ENCODE measurements around the gene ZNF816. TPM values are rescaled to one million over a fixed set of nuclear protein-coding genes. Genes with fewer than 3 reads are reported as not detected.

ZNF816 gene
- polyA plus RNA-seq, 1 donor from 2014 or later: 0.10 TPM

DNA sequence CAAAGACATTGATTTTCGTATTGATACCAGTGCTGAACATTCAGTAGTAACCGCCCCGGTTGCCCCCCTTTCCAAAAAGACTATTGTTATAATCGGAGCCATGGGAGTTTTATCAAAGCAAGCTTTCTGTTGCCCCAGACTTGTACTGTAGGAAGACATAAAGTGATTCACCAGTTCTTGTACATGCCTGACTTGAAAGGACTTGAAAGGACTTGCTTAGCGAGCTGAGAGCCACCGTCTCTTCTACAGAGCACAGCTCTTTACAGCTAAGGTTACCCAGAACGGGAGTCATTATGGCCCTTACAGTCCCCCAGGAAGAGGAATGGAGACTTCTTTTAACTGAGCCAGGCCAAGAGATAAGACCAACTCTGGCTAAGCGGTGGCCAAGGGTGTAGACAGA lies 5.1 kb downstream of the ZNF816 start:
- Histone ChIP-seq H3F3A (ENCODE audit: insufficient read depth, low read length, poor library complexity, severe bottlenecking) (no peaks in the 10 kb centered on the region), H3K4me3 (ENCODE audit: low read length) (no peak overlapping the region), H2AFZ (ENCODE audit: low read depth, low read length) (no peak overlapping the region), H3K27me3 (ENCODE audit: insufficient read depth, low read depth, low read length) (no peaks in the 10 kb centered on the region), H3K79me2 (replicated peaks; ENCODE audit: insufficient read depth, low read length) (no peaks in the 10 kb centered on the region), H4K20me1 (ENCODE audit: insufficient read depth) (no peaks in the 10 kb centered on the region), H3K4me2 (ENCODE audit: low read length) (no peak overlapping the region), H3K9me3 (ENCODE audit: low read length) (no peaks in the 10 kb centered on the region), H3K9me2 (ENCODE audit: insufficient read depth, low read length) (no peaks in the 10 kb centered on the region), H3K9ac (ENCODE audit: low read length) (no peak overlapping the region), H3K27ac (ENCODE audit: low read length) (no peak overlapping the region), H3K36me3 (ENCODE audit: insufficient read depth, low read length) (no peaks in the 10 kb centered on the region)
- TF ChIP-seq MXI1 (conservative IDR thresholded peaks at IDR 0.05; ENCODE audit: poor library complexity, severe bottlenecking): no peak
- TF ChIP-seq POLR2AphosphoS5 (IDR thresholded peaks at IDR 0.05): no peak
- TF ChIP-seq, protein P1, sequence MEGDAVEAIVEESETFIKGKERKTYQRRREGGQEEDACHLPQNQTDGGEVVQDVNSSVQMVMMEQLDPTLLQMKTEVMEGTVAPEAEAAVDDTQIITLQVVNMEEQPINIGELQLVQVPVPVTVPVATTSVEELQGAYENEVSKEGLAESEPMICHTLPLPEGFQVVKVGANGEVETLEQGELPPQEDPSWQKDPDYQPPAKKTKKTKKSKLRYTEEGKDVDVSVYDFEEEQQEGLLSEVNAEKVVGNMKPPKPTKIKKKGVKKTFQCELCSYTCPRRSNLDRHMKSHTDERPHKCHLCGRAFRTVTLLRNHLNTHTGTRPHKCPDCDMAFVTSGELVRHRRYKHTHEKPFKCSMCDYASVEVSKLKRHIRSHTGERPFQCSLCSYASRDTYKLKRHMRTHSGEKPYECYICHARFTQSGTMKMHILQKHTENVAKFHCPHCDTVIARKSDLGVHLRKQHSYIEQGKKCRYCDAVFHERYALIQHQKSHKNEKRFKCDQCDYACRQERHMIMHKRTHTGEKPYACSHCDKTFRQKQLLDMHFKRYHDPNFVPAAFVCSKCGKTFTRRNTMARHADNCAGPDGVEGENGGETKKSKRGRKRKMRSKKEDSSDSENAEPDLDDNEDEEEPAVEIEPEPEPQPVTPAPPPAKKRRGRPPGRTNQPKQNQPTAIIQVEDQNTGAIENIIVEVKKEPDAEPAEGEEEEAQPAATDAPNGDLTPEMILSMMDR (IDR thresholded peaks at IDR 0.05; ENCODE audit: poor library complexity, severe bottlenecking): no peak
- no peak for TF ChIP-seq REST (IDR thresholded peaks at IDR 0.05; ENCODE audit: borderline replicate concordance)
- TF ChIP-seq EZH2 (IDR thresholded peaks at IDR 0.05; ENCODE audit: borderline replicate concordance, insufficient read depth, low read length, poor library complexity, severe bottlenecking): no peak
- TF ChIP-seq RAD21 (conservative IDR thresholded peaks at IDR 0.05): no peak
- TF ChIP-seq TAF1 (IDR thresholded peaks at IDR 0.05; ENCODE audit: low read depth): no peak
- no peak for TF ChIP-seq EP300 (conservative IDR thresholded peaks at IDR 0.05; ENCODE audit: poor library complexity, severe bottlenecking)
- no peak for TF ChIP-seq SMC3 (conservative IDR thresholded peaks at IDR 0.05; ENCODE audit: poor library complexity)

DNA sequence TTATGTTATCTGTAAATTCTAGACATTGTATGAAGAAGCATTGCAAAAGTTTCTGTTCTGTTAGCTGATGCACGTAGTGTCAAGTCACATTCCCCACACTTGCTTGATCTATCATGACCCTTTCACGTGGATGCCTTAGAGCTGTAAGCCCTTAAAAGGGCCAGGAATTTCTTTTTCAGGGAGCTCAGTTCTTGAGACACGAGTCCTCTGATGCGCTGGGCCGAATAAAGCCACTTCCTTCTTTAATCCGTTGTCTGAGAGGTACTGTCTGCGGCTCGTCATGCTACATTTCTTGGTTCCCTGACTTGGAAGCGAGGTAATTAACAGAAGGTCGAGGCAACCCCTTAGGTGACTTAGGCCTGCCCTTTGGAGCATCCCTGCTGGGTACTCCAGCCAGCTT lies 5.8 kb downstream of the ZNF816 start:
- no peaks in the 10 kb centered on the region for H3K9me3 ChIP-seq (ENCODE audit: low read length)
- no peaks in the 10 kb centered on the region for H3K36me3 ChIP-seq (ENCODE audit: insufficient read depth, low read length)

More for the DNA sequence above, 5.8 kb downstream of the ZNF816 start:
- Histone ChIP-seq H3K79me2 (replicated peaks; ENCODE audit: insufficient read depth, low read length) (no peaks in the 10 kb centered on the region), H2AFZ (ENCODE audit: low read depth, low read length) (no peak overlapping the region), H4K20me1 (ENCODE audit: insufficient read depth) (no peaks in the 10 kb centered on the region), H3K27me3 (ENCODE audit: insufficient read depth, low read depth, low read length) (no peaks in the 10 kb centered on the region), H3K4me3 (ENCODE audit: low read length) (no peak overlapping the region), H3K27ac (ENCODE audit: low read length) (no peak overlapping the region), H3K9me2 (ENCODE audit: insufficient read depth, low read length) (no peaks in the 10 kb centered on the region), H3K4me2 (ENCODE audit: low read length) (no peak overlapping the region), H3F3A (ENCODE audit: insufficient read depth, low read length, poor library complexity, severe bottlenecking) (no peaks in the 10 kb centered on the region), H3K9ac (ENCODE audit: low read length) (no peak overlapping the region)
- TF ChIP-seq EZH2 (IDR thresholded peaks at IDR 0.05; ENCODE audit: borderline replicate concordance, insufficient read depth, low read length, poor library complexity, severe bottlenecking) (no peak), TAF1 (IDR thresholded peaks at IDR 0.05; ENCODE audit: low read depth) (no peak), SMC3 (conservative IDR thresholded peaks at IDR 0.05; ENCODE audit: poor library complexity) (no peak), EP300 (conservative IDR thresholded peaks at IDR 0.05; ENCODE audit: poor library complexity, severe bottlenecking) (no peak), REST (IDR thresholded peaks at IDR 0.05; ENCODE audit: borderline replicate concordance) (no peak), RAD21 (conservative IDR thresholded peaks at IDR 0.05) (no peak), MXI1 (conservative IDR thresholded peaks at IDR 0.05; ENCODE audit: poor library complexity, severe bottlenecking) (no peak)
- TF ChIP-seq, protein P1 (IDR thresholded peaks at IDR 0.05; ENCODE audit: poor library complexity, severe bottlenecking): no peak
